H1 (cell line): ENCODE measurements around the gene TARS2. TPM values are rescaled to one million over a fixed set of nuclear protein-coding genes. Genes with fewer than 3 reads are reported as not detected.

Experiments
- CTCF ChIA-PET: fragments of 300-600 bp; sonication (Branson Sonifier 250); formaldehyde crosslinking; loops from one replicate; lab custom pipeline; 2021; ENCODE audit not compliant: partially characterized antibody; lab: Charles Lee
- POLR2A ChIA-PET: fragments of 300-600 bp; sonication (Branson Sonifier 250); formaldehyde crosslinking; loops from one replicate; lab custom pipeline; 2021; ENCODE audit warnings: inconsistent platforms; ENCODE audit not compliant: partially characterized antibody; lab: Charles Lee
- DNase-seq, 2 experiments: peaks; one replicate each; pipeline versions ENCODE4 v3.0.0 to v3.0.0-alpha.2; 2010 to 2022; ENCODE audit warnings: low spot score in 2 of 2, low read depth in 1 of 2, mixed read lengths in 1 of 2
- FAIRE-seq: peaks from 2 replicates; lab custom pipeline; 2011; peaks lifted over from hg19 to GRCh38; lab: Jason Lieb, UNC
- H2AFZ ChIP-seq: 2 replicates; pipeline ENCODE4 v1.8.1; 2012; ENCODE audit warnings: low read length, inconsistent platforms
- H2AK5ac ChIP-seq: 2 replicates; pipeline ENCODE4 v1.6.1; 2013; ENCODE audit warnings: low read depth, low read length
- H2BK120ac ChIP-seq: replicated peaks from 2 replicates; pipeline ENCODE3; 2013; ENCODE audit warnings: low read depth, low read length, inconsistent platforms
- H2BK12ac ChIP-seq: 2 replicates; pipeline ENCODE4 v1.6.1; 2013; ENCODE audit warnings: low read depth, low read length
- H2BK15ac ChIP-seq: 2 replicates; pipeline ENCODE4 v1.6.1; 2013; ENCODE audit warnings: low read length
- H2BK20ac ChIP-seq: 2 replicates; pipeline ENCODE4 v1.6.1; 2013; ENCODE audit warnings: low read length
- H2BK5ac ChIP-seq: 2 replicates; pipeline ENCODE4 v1.6.1; 2013; ENCODE audit warnings: low read depth, low read length
- H3K14ac ChIP-seq: 2 replicates; pipeline ENCODE4 v1.6.1; 2013; ENCODE audit warnings: inconsistent platforms; ENCODE audit not compliant: insufficient read length
- H3K18ac ChIP-seq: 2 replicates; pipeline ENCODE4 v1.6.1; 2013; ENCODE audit warnings: low read length; ENCODE audit errors: extremely low read depth
- H3K23ac ChIP-seq: 2 replicates; pipeline ENCODE4 v1.6.1; 2013; ENCODE audit warnings: inconsistent platforms; ENCODE audit not compliant: insufficient read length
- H3K23me2 ChIP-seq: 2 replicates; pipeline ENCODE4 v1.6.1; 2013; ENCODE audit warnings: low read depth, low read length
- H3K27ac ChIP-seq: 2 replicates; pipeline ENCODE4 v1.6.1; 2011; ENCODE audit warnings: low read depth, low read length, inconsistent platforms
- H3K27me3 ChIP-seq, 4 experiments: replicated peaks in 1 of 4; 1 replicate in 1 of 4; 2 replicates in 3 of 4; pipeline versions ENCODE4 v1.6.1 to v1.8.1; 2011 to 2013; ENCODE audit warnings: low read length in 3 of 4, mild to moderate bottlenecking in 3 of 4, inconsistent platforms in 2 of 4, mixed read lengths in 2 of 4, moderate library complexity in 1 of 4; ENCODE audit not compliant: control insufficient read depth in 3 of 4, insufficient read depth in 3 of 4; ENCODE audit errors: extremely low read depth in 1 of 4
- H3K36me3 ChIP-seq, 4 experiments: 2 replicates each; pipeline versions ENCODE4 v1.6.1 to v1.8.1; 2011 to 2013; ENCODE audit warnings: mild to moderate bottlenecking in 4 of 4, low read length in 3 of 4, moderate library complexity in 2 of 4, control low read depth in 1 of 4, inconsistent platforms in 1 of 4; ENCODE audit not compliant: insufficient read depth in 4 of 4, control insufficient read depth in 2 of 4
- H3K4ac ChIP-seq: replicated peaks from 2 replicates; pipeline ENCODE3; 2013; ENCODE audit warnings: low read length, low read depth, mixed read lengths, inconsistent platforms; ENCODE audit not compliant: insufficient read length
- H3K4me1 ChIP-seq, 4 experiments: replicated peaks in 1 of 4; 1 replicate in 1 of 4; 2 replicates in 3 of 4; pipeline versions ENCODE4 v1.6.1 to v1.8.1; 2011 to 2013; ENCODE audit warnings: low read length in 3 of 4, inconsistent platforms in 2 of 4, mixed read lengths in 1 of 4; ENCODE audit not compliant: insufficient read depth in 4 of 4, control insufficient read depth in 3 of 4
- H3K4me2 ChIP-seq, 2 experiments: 2 replicates each; pipeline versions ENCODE4 v1.6.1 to v1.8.1; 2011 to 2013; ENCODE audit warnings: low read depth in 2 of 2, low read length in 2 of 2, control low read depth in 1 of 2, inconsistent platforms in 1 of 2, mild to moderate bottlenecking in 1 of 2; ENCODE audit not compliant: insufficient read depth in 1 of 2
- H3K4me3 ChIP-seq, 4 experiments: fragments of 200-600, 300-600 bp in 1 of 4; sonication (generic), shearing (Covaris generic), sonication (Bioruptor Twin) in 1 of 4; 2 replicates each; pipeline versions ENCODE4 v1.5.1 to v1.8.1; 2011 to 2016; ENCODE audit warnings: low read length in 4 of 4, low read depth in 3 of 4, control low read depth in 2 of 4, inconsistent platforms in 2 of 4, mild to moderate bottlenecking in 2 of 4, mixed read lengths in 1 of 4, moderate library complexity in 1 of 4; ENCODE audit not compliant: insufficient read depth in 2 of 4; ENCODE audit errors: extremely low read depth in 1 of 4
- H3K56ac ChIP-seq: replicated peaks from 2 replicates; pipeline ENCODE3; 2013; ENCODE audit warnings: low read depth, mild to moderate bottlenecking, mixed read lengths, low read length, inconsistent platforms; ENCODE audit not compliant: insufficient read length
- H3K79me1 ChIP-seq: 2 replicates; pipeline ENCODE4 v1.6.1; 2013; ENCODE audit warnings: low read depth, low read length, control low read depth
- H3K79me2 ChIP-seq, 2 experiments: 2 replicates each; pipeline versions ENCODE4 v1.6.1 to v1.8.1; 2012 to 2013; ENCODE audit warnings: low read length in 2 of 2, mild to moderate bottlenecking in 2 of 2, inconsistent platforms in 1 of 2; ENCODE audit not compliant: insufficient read depth in 2 of 2, control insufficient read depth in 1 of 2
- H3K9ac ChIP-seq, 4 experiments: replicated peaks in 1 of 4; 1 replicate in 1 of 4; 2 replicates in 3 of 4; pipeline versions ENCODE4 v1.6.1 to v1.8.1; 2011 to 2013; ENCODE audit warnings: low read depth in 3 of 4, low read length in 3 of 4, control low read depth in 2 of 4, mild to moderate bottlenecking in 2 of 4, moderate library complexity in 2 of 4, inconsistent platforms in 1 of 4; ENCODE audit errors: extremely low read depth in 1 of 4
- H3K9me3 ChIP-seq, 2 experiments: 2 replicates each; pipeline versions ENCODE4 v1.6.1 to v1.8.1; 2012 to 2013; ENCODE audit warnings: mild to moderate bottlenecking in 2 of 2, moderate library complexity in 2 of 2, control low read depth in 1 of 2, inconsistent platforms in 1 of 2, low read depth in 1 of 2, low read length in 1 of 2, mixed read lengths in 1 of 2; ENCODE audit not compliant: insufficient read depth in 2 of 2
- H4K20me1 ChIP-seq, 2 experiments: replicated peaks in 1 of 2; 2 replicates each; pipeline versions ENCODE3 to v1.8.1; 2011 to 2013; ENCODE audit warnings: inconsistent platforms in 2 of 2, low read length in 2 of 2, mild to moderate bottlenecking in 1 of 2; ENCODE audit not compliant: insufficient read depth in 2 of 2, control insufficient read depth in 1 of 2
- H4K5ac ChIP-seq: 2 replicates; pipeline ENCODE4 v1.6.1; 2013; ENCODE audit warnings: low read length, low read depth, mixed read lengths, inconsistent platforms; ENCODE audit not compliant: insufficient read length
- H4K8ac ChIP-seq: 2 replicates; pipeline ENCODE4 v1.8.0; 2013; ENCODE audit warnings: mild to moderate bottlenecking, moderate library complexity, low read length, inconsistent platforms; ENCODE audit not compliant: insufficient read depth; ENCODE audit errors: extremely low read depth
- H4K91ac ChIP-seq: replicated peaks from 2 replicates; pipeline ENCODE3; 2013; ENCODE audit warnings: low read length, mixed read lengths, inconsistent platforms; ENCODE audit not compliant: insufficient read length
- CBX5 ChIP-seq: fragments of 300-800, 300-1000 bp; sonication (generic); IDR thresholded peaks from 2 replicates; pipeline ENCODE4 v1.7.1; 2016; ENCODE audit warnings: antibody characterized with exemption, low read length, low read depth
- EGR1 ChIP-seq: IDR thresholded peaks from 2 replicates; pipeline ENCODE4 v1.6.1; 2011; ENCODE audit warnings: low read depth, low read length, borderline replicate concordance
- GABPA ChIP-seq: IDR thresholded peaks from 2 replicates; pipeline ENCODE4 v1.6.1; 2011; ENCODE audit warnings: mild to moderate bottlenecking, low read length, moderate library complexity, borderline replicate concordance; ENCODE audit not compliant: insufficient read depth
- SIX5 ChIP-seq: IDR thresholded peaks from 2 replicates; pipeline ENCODE4 v1.6.1; 2011; ENCODE audit warnings: mild to moderate bottlenecking, low read depth, low read length
- SUZ12 ChIP-seq: fragments of 200-600 bp; sonication (generic); IDR thresholded peaks from 2 replicates; pipeline ENCODE4 v1.6.1; 2012; ENCODE audit warnings: mild to moderate bottlenecking, inconsistent platforms, low read length, moderate library complexity, mixed read lengths
- WGBS, 2 experiments: shearing (Covaris generic) in 1 of 2; methylation state at CpG; one replicate each; pipeline versions ENCODE4 v1.1.6 to v1.1.7; 2013 to 2015; ENCODE audit warnings: low lambda C conversion rate in 2 of 2, mixed read lengths in 2 of 2, inconsistent platforms in 1 of 2, low coverage in 1 of 2, missing lambda C conversion rate in 1 of 2; ENCODE audit not compliant: insufficient replicate concordance in 2 of 2, insufficient coverage in 1 of 2, insufficient read length in 1 of 2; ENCODE audit errors: extremely low coverage in 1 of 2, missing lambda C conversion rate in 1 of 2; 5-methylcytosine and 5-hydroxymethylcytosine counted together
- polyA plus RNA-seq, 7 experiments: library from polyadenylated mRNA; depleted of rRNA in 3 of 7; stranded (reverse) in 5 of 7; unstranded in 2 of 7; fragments of >200 nt in 5 of 7; fragments of 200-250 nt in 2 of 7; gene quantifications; 1 replicate in 5 of 7; 2 replicates in 1 of 7; 4 replicates in 1 of 7; pipeline versions ENCODE4 v1.2.1 to v1.2.3, GENCODE V29; 2011 to 2013; ENCODE audit warnings: missing spikeins in 2 of 7, mixed read lengths in 2 of 7
- total RNA-seq: library from RNA; stranded (reverse); fragmentation: NEBNext Ultra II Directional; extraction: Animal tissue kit (Norgen Biotek cat#: 25700); gene quantifications from 2 replicates; pipeline ENCODE4 v1.2.1, GENCODE V29; 2021

The TARS2 gene
- total and polyA plus RNA-seq, 2 of the 8 experiments (the other 6 are each of a cell fraction or from before 2014, with no cell fraction given): 38.9 to 39.1 TPM

DNA sequence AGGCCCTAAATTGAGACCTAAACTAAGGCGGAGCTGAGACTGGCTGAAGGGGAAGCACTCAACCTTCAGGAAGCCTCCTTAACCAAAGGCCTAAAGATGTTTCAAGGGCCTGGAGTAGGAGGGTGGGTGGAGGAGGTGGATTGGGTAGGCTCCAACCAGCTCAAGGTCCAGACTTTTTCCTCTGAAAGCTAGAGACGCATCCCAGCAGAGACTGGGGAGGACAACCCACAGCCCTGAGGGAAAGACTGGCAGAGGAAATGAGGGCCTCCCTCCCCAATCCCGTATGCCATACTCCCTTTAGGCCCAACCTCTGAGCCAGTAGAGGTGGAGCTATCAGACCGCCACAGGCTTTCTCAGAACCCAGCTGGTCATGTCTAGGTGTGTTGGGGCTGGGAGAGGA is 21.8 kb downstream of the TARS2 start:
- 84% methylated on average over 4 of the region's 4 CpGs; no CpG with 5 or more reads in 1 of the 2 experiments for WGBS, 2 experiments
- no peak overlapping the region for H3K23ac ChIP-seq

More for the DNA sequence above, 21.8 kb downstream of the TARS2 start:
- Histone ChIP-seq H3K9me3 (no peaks in the 10 kb centered on the region), H2BK15ac (no peak overlapping the region), H2BK120ac (no peak overlapping the region), H3K23me2 (no peaks in the 10 kb centered on the region), H2AK5ac (no peak overlapping the region), H3K56ac (no peak overlapping the region), H3K14ac (no peak overlapping the region), H4K5ac (no peak overlapping the region), H4K91ac (no peak overlapping the region), H3K27me3 (no peaks in the 10 kb centered on the region), H3K4ac (no peak overlapping the region), H3K4me3 (no peak overlapping the region), H4K8ac (no peak overlapping the region), H3K79me1 (no peaks in the 10 kb centered on the region), H3K27ac (no peak overlapping the region), H2BK5ac (no peak overlapping the region), H4K20me1 (no peaks in the 10 kb centered on the region), H2BK20ac (no peak overlapping the region), H3K9ac (no peak overlapping the region), H3K4me2 (no peak overlapping the region), H2BK12ac (no peak overlapping the region), H3K4me1 (no peaks in the 10 kb centered on the region), H3K36me3 (peaks cover 8 to 27% (median 9%) of the 10 kb centered on the region in 4 experiments; a peak in 6 of 8 replicates), H3K18ac (no peak overlapping the region), H3K79me2 (no peaks in the 10 kb centered on the region), H2AFZ (no peak overlapping the region)
- FAIRE-seq (no peak), DNase-seq (no peak)
- TF ChIP-seq SIX5: no peak
- no peak for TF ChIP-seq EGR1
- no peak for TF ChIP-seq GABPA
- no peak for TF ChIP-seq SUZ12
- no peak for TF ChIP-seq CBX5
- POLR2A ChIA-PET: interaction anchor here (0.6 to 3.5 kb wide), 7 partner anchors 11 to 253 kb away, joined by 3 to 16 read pairs (median 3); partner anchors contain the start of gene TARS2
- CTCF ChIA-PET: interaction anchor here (0.5 to 22.4 kb wide), 4 partner anchors 11 to 24 kb away, joined by 3 to 253 read pairs (median 4); no protein-coding TSS in a partner anchor
